Sigmoid colon (tissue), 7 donors: ENCODE results near the gene THSD7A. TPM values are rescaled to one million over a fixed set of nuclear protein-coding genes. Genes with fewer than 3 reads are reported as not detected.

ENCODE experiments used
- DNase-seq: peaks from one replicate; pipeline ENCODE4 v3.0.0-alpha.2; 2019
- H3K27ac ChIP-seq, 4 donors: fragments of 200-600 bp; sonication (generic); one replicate each; pipeline ENCODE4 v1.5.1; 2016 to 2019; ENCODE audit warnings: mild to moderate bottlenecking in 1 of 4
- H3K27me3 ChIP-seq, 3 donors: fragments of 200-600 bp; sonication (generic); one replicate each; pipeline ENCODE4 v1.5.1; 2019; ENCODE audit warnings: mild to moderate bottlenecking in 1 of 3
- H3K36me3 ChIP-seq, 4 donors: fragments of 200-600 bp; sonication (generic); one replicate each; pipeline ENCODE4 v1.5.1; 2016 to 2019
- H3K4me1 ChIP-seq, 4 donors: fragments of 200-600 bp; sonication (generic); one replicate each; pipeline ENCODE4 v1.5.1; 2017 to 2019
- H3K4me3 ChIP-seq, 4 donors: fragments of 200-600 bp; sonication (generic); one replicate each; pipeline ENCODE4 v1.5.1; 2017 to 2019; ENCODE audit warnings: mild to moderate bottlenecking in 2 of 4, moderate library complexity in 1 of 4
- H3K9me3 ChIP-seq, 4 donors: fragments of 200-600 bp in 3 of 4; sonication (generic) in 3 of 4; one replicate each; pipeline versions ENCODE4 v1.5.1 to v1.6.1; 2013 to 2019
- CTCF ChIP-seq, 4 experiments: fragments of 450-650 bp in 3 of 4; fragments of 200-600 bp in 1 of 4; IDR thresholded peaks; one replicate each; pipeline ENCODE4 v1.5.1; 2016 to 2019; ENCODE audit warnings: antibody characterized with exemption in 4 of 4, mild to moderate bottlenecking in 3 of 4, moderate library complexity in 2 of 4
- EP300 ChIP-seq, 4 donors: sonication (generic); formaldehyde crosslinking; IDR thresholded peaks; one replicate each; pipeline ENCODE4 v1.6.1; 2017; ENCODE audit warnings: antibody characterized with exemption in 4 of 4
- POLR2A ChIP-seq, 2 donors: fragments of 450-650 bp; IDR thresholded peaks; one replicate each; pipeline ENCODE4 v1.6.1; 2016; ENCODE audit warnings: antibody characterized with exemption in 2 of 2, mild to moderate bottlenecking in 2 of 2, moderate library complexity in 2 of 2
- POLR2AphosphoS5 ChIP-seq, 4 donors: sonication (generic); formaldehyde crosslinking; IDR thresholded peaks; one replicate each; pipeline ENCODE4 v1.6.1; 2017; ENCODE audit warnings: antibody characterized with exemption in 4 of 4
- WGBS, 2 donors: extraction: QIAGEN DNeasy Blood & Tissue Kit; methylation state at CpG; one replicate each; pipeline ENCODE4 v1.1.7; 2013; 5-methylcytosine and 5-hydroxymethylcytosine counted together
- intact Hi-C: fragments of 100-400 bp; cut with DNase I; formaldehyde crosslinking; loops from one replicate; pipeline ENCODE4 v1.15.1; 2023
- polyA plus RNA-seq, 3 donors: library from polyadenylated mRNA; stranded (reverse); fragments of 200-250 nt; gene quantifications; one replicate each; pipeline ENCODE4 v1.2.3, GENCODE V29; 2013
- total RNA-seq, 4 donors: library from RNA; depleted of rRNA; stranded (reverse); fragments of >200 nt; gene quantifications; one replicate each; pipeline ENCODE4 v1.1.0, GENCODE V29; 2016
- donor health status: healthy with polysubstance abuse.
- donor health status: Bipolar disorder and iron deficiency.
- donor health status: healthy.

The THSD7A gene
- total and polyA plus RNA-seq, 7 donors = under 0.01 to 6.9 (median 5.0) TPM

- no peaks in the 10 kb centered on the region for H3K36me3 ChIP-seq
- DNase-seq = no peak
- H3K4me3 ChIP-seq = no peak overlapping the region
- no peaks in the 10 kb centered on the region for H3K4me1 ChIP-seq
- no peaks in the 10 kb centered on the region for H3K9me3 ChIP-seq
- TF ChIP-seq POLR2AphosphoS5 (IDR thresholded peaks at IDR 0.05) (no peak), POLR2A (IDR thresholded peaks at IDR 0.05) (no peak), CTCF (IDR thresholded peaks at IDR 0.05) (no peak), EP300 (IDR thresholded peaks at IDR 0.05) (no peak)
- intact Hi-C loops = no loop called here
- 92 to 96% methylated on average over 2 of the region's 2 CpGs for WGBS, 2 donors
- H3K27ac ChIP-seq = no peak overlapping the region
- no peaks in the 10 kb centered on the region for H3K27me3 ChIP-seq
These were observed 26.0 kb upstream of the THSD7A start for GRCh38 chr7:11858026-11858425.

- H3K27ac ChIP-seq = no peak overlapping the region
- peaks cover 0 to 11% (median 2%) of the 10 kb centered on the region in 4 donors for H3K4me1 ChIP-seq
- H3K4me3 ChIP-seq = no peak overlapping the region
- TF ChIP-seq POLR2AphosphoS5 (IDR thresholded peaks at IDR 0.05) = no peak
- no peaks in the 10 kb centered on the region for H3K27me3 ChIP-seq
- no peaks in the 10 kb centered on the region for H3K36me3 ChIP-seq
- H3K9me3 ChIP-seq = peaks cover 0 to 1% (median 0%) of the 10 kb centered on the region in 4 donors
- intact Hi-C loops = no loop called here
- DNase-seq = no peak
- 80 to 90% methylated on average over 3 of the region's 3 CpGs for WGBS, 2 donors
These were observed 16.3 kb upstream of the THSD7A start for GRCh38 chr7:11848251-11848650.

GRCh38 chr7:11847336-11847735, 15.3 kb upstream of the THSD7A start:
- no peak for DNase-seq
- H3K36me3 ChIP-seq = no peaks in the 10 kb centered on the region
- H3K4me3 ChIP-seq = no peak overlapping the region
- 50 to 64% methylated on average over 2 of the region's 2 CpGs for WGBS, 2 donors
- peaks cover 0 to 1% (median 0%) of the 10 kb centered on the region in 4 donors for H3K9me3 ChIP-seq
- no peak overlapping the region for H3K27ac ChIP-seq
- peaks cover 0 to 11% (median 2%) of the 10 kb centered on the region in 4 donors for H3K4me1 ChIP-seq
- intact Hi-C loops = no loop called here
- TF ChIP-seq POLR2AphosphoS5 (IDR thresholded peaks at IDR 0.05) (no peak), EP300 (IDR thresholded peaks at IDR 0.05) (no peak), CTCF (IDR thresholded peaks at IDR 0.05) (no peak), POLR2A (IDR thresholded peaks at IDR 0.05) (no peak)
- H3K27me3 ChIP-seq = no peaks in the 10 kb centered on the region

- WGBS, 2 donors = 57 to 74% methylated on average over 5 of the region's 5 CpGs
- no peak overlapping the region for H3K27ac ChIP-seq
- no peaks in the 10 kb centered on the region for H3K27me3 ChIP-seq
- H3K36me3 ChIP-seq = no peaks in the 10 kb centered on the region
- TF ChIP-seq CTCF (IDR thresholded peaks at IDR 0.05) = no peak
- TF ChIP-seq POLR2A (IDR thresholded peaks at IDR 0.05) = no peak
- TF ChIP-seq POLR2AphosphoS5 (IDR thresholded peaks at IDR 0.05) = no peak
- no peak for TF ChIP-seq EP300 (IDR thresholded peaks at IDR 0.05)
- H3K4me3 ChIP-seq = no peak overlapping the region
- no peaks in the 10 kb centered on the region for H3K9me3 ChIP-seq
- no peak for DNase-seq
- peaks cover 0 to 11% (median 2%) of the 10 kb centered on the region in 4 donors for H3K4me1 ChIP-seq
- intact Hi-C loops = no loop called here
These were observed 14.5 kb upstream of the THSD7A start for GRCh38 chr7:11846361-11846955.

GRCh38 chr7:11843113-11843765, 11.2 kb upstream of the THSD7A start:
- no peaks in the 10 kb centered on the region for H3K9me3 ChIP-seq
- H3K27ac ChIP-seq = no peak overlapping the region
- peaks cover 0 to 11% (median 2%) of the 10 kb centered on the region in 4 donors for H3K4me1 ChIP-seq
- TF ChIP-seq POLR2A (IDR thresholded peaks at IDR 0.05) = no peak
- no peak for TF ChIP-seq EP300 (IDR thresholded peaks at IDR 0.05)
- TF ChIP-seq POLR2AphosphoS5 (IDR thresholded peaks at IDR 0.05) = no peak
- TF ChIP-seq CTCF (IDR thresholded peaks at IDR 0.05) = no peak
- no peak overlapping the region for H3K4me3 ChIP-seq
- H3K36me3 ChIP-seq = no peaks in the 10 kb centered on the region
- WGBS, 2 donors = 73 to 82% methylated on average over 1 of the region's 1 CpG
- H3K27me3 ChIP-seq = no peaks in the 10 kb centered on the region
- intact Hi-C loops = no loop called here
- no peak for DNase-seq
